HG03354 (cell line): ENCODE data around the gene HLA-C.
"Not testable (repeated sequence)": the region's sequence is repeated elsewhere in the genome, so short reads cannot be mapped to it uniquely, and the experiment has no call there.

Experiments used
- ATAC-seq: cut with Tn5 transposase; IDR thresholded peaks from one replicate; pipeline ENCODE4 v1.9.1; 2021; ENCODE audit warnings: mild to moderate bottlenecking; ENCODE audit not compliant: unreplicated experiment, poor library complexity, severe bottlenecking

HLA-C gene

DNA sequence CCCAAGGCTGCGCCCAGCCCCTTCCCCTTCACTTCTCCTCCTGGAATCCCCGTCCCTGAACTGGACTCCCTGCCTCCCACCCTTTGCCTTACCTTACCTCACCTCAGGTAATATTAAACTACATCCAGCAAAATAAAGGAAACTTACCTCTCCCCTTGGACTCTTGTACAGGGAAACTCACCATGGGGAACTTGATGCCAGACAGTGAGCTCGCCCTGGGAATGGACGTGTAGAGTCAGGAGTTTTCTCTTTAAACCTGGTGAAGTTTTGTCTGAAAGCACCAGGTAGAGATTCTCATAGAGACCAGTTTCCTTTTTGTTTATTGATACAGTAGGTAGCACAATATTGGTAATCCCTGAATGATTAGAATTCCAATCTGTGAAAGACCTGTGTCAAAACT, 544 bp upstream of the HLA-C start:
- no peak for ATAC-seq

DNA sequence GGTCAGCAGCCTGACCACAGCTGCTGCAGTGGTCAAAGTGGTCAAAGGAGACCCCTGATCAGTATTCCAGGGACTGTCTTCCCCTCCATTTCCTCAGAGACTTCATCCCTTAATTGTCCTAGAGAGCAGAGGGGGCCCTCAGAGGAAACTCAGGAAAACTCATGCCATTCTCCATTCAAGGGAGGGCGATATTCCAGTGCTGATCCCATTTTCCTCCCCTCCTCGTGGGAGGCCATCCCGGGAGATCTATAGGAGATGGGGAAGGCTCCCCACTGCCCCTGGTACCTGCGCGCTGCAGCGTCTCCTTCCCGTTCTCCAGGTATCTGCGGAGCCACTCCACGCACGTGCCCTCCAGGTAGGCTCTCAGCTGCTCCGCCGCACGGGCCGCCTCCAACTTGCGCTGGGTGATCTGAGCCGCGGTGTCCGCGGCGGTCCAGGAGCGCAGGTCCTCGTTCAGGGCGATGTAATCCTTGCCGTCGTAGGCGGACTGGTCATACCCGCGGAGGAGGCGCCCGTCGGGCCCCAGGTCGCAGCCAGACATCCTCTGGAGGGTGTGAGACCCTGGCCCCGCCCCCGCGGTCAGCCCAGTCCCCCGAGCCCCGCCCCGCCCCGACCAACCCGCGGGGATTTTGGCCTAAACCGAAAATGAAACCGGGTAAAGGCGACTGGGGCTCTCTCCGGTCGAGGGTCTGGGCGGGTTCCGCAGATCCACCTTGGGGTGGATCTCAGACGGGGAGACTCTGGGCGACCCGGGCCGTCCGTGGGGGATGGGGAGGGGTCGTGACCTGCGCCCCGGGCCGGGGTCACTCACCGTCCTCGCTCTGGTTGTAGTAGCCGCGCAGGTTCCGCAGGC, 878 bp downstream of the HLA-C start:
- peak; percentile 41 for ATAC-seq

DNA sequence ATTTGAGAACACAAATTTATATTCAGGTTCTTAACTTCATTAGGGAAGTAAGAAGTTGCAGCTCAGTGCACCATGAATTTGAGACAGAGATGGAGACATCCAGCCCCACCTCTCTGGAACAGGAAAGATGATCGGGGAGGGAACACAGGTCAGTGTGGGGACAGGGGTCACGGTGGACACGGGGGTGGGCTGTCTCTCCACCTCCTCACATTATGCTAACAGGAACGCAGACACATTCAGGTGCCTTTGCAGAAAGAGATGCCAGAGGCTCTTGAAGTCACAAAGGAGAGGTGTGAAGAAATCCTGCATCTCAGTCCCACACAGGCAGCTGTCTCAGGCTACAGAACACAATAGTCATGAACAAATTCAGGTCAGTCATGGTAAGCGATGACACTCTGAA, 3.1 kb downstream of the HLA-C start:
- no peak for ATAC-seq

DNA sequence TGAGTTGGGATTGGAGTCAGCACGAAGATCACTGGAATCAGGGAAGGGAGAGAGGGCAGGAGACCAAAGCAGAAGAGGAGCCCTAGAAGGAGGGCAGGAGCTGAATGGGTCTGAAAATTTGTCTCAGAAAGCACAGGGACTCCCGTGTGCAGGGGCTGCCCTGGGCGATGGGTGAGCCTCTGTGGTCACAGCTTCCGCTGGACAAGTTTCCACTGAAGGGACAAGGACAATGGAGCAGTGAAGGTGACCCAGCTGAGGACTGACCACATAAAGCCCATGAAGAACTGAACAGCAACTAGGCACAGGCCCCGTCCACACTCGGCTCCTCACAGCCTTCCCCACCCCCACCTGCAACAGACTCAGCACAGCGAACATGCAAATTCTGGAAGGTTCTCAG, 3.5 kb downstream of the HLA-C start:
- ATAC-seq = no peak

DNA sequence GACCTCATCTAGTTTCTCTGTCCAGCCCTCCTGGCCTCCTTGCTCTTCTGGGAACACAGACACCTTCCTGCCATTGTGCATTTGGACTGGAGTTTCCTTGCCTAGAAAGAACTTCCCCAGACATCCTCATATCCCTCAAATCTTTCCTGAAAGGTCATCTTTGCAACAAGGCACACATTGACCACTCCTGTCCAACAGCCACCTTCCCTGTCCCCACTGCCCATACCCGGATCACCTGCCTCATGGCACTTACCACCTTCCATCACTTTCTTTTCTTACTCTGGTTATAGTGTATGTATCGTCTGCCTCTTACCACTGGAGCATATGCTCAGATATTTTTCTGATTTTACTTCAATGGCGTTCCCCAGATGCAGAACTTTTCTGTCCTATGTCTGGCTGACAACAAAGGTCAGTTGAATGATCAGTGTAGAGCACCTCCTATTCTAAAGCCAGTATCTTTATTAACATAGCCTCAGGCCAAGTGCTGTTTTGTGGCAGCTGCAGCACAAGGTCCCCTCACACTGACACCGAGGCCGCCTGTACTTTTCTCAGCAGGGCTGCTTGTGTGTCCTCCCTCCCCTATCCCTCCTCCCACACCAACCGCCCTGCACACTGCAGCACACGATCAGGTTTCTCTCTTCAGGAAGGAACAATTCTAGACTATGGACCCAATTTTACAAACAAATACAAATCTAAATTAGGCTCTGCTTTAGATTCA, 4.1 kb downstream of the HLA-C start:
- ATAC-seq = no peak

DNA sequence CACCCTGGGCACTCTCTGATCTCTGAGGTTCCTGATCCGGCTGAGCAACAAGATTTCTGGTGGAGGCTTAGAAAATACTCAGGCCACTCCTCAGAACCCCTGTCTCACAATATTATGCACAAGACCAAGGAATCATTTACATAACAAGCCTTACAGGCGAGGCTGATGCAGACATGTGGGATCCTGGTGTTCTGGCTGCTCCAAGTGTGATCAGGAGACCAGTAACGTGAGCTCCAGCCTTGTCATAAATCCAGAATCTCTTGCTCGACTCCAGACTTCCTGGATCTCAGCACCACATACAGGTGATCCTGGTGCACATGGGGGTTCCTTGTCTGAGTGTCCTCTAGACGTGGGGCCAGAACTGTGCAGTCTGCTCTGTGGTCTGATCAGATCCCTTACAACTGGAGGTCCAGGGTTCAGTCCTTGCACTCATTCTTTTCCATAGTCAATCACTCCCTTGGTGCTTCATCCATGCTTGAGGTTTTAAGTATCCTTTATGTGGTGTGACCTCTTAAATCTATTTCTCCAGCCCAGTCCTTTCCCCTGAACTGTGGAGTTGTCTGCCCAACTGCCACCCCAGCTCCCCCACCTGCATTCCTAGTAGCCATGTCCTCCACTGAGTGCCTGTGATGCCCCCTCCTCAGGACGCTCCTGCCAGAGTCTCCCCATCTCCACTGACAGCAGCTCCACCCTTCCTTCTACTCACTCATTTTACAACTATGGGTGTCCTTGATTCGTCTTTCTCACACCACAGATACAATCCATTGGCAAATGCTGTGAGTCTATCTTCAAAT, 5.1 kb downstream of the HLA-C start:
- ATAC-seq = no peak

DNA sequence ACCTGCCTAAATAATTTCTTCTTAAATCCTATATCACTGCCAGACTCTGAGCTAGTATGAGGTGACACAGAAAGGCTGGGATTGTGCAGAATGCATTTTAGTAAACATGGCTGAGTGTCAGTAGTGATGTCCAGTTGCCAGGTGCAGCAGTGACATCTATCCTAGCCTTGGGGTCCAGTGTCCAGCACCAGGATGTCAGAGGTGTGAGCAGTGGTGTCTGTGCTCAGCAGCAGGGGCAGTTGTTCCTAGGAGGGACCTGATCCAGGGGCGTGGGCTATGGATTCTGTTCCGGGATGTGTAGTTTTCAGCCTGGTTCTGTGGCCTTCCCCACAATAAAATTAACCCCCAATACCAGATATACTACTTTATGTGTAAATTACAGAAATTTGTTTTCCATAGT, 6.0 kb downstream of the HLA-C start:
- ATAC-seq = no peak

DNA sequence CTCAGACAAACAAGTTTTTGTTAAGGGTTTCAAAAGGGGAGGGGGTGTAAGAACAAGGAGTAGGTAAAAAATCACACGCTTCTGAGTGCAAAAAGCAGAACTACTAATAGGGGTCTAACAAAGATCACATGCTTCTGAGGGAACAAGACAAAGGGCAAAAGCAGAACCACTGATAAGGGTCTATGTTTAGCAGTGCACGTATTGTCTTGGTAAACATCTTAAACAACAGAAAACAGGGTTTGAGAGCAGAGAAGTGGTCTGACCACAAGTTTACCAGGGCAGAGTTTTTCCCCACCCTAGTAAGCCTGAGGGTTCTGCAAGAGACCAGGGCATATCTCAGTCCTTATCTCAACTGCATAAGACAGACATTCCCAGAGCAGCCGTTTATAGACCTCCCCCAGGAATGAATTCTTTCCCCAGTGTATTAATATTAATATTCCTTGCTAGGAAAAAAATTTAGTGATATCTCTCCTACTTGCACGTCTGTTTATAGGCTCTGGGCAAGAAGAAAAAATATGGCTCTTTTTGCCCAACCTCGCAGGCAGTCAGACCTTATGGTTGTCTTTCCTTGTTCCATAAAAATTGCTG, 8.5 kb downstream of the HLA-C start:
- not testable (repeated sequence) for ATAC-seq

DNA sequence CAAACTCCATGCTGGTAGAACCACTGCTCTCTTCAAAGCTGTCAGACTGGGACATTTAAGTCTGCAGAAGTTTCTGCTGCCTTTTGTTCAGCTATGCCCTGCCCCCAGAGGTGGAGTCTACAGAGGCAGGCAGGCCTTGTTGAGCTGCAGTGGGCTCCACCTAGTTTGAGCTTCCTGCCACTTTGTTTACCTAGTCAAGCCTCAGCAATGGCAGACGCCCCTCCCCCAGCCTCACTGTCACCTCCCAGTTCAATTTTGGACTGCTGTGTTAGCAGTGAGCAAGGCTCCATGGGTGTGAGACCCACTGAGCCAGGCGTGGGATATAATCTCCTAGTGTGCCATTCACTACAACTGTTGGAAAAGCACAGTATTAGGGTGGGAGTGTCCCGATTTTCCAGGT, 11.9 kb downstream of the HLA-C start:
- ATAC-seq = not testable (repeated sequence)

DNA sequence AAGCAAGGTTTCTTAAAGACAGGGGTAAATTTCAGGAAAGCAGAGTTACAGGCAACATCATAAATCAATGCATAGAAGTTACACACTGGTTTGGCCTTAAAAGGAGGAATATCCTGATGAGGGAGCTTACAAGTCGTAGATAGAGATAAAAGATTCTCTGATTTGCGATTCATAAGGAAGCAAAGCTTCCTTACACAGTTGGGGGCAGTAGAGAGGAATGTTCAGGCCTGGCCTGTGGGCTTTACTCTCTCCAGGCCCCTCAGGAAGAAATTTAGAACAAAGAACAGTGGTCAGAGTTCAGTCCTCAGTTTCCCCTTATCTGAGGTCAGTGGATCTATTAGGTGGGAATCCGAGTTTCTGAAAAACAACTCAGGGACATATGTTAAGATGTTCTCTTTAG, 19.3 kb downstream of the HLA-C start:
- ATAC-seq = no peak

DNA sequence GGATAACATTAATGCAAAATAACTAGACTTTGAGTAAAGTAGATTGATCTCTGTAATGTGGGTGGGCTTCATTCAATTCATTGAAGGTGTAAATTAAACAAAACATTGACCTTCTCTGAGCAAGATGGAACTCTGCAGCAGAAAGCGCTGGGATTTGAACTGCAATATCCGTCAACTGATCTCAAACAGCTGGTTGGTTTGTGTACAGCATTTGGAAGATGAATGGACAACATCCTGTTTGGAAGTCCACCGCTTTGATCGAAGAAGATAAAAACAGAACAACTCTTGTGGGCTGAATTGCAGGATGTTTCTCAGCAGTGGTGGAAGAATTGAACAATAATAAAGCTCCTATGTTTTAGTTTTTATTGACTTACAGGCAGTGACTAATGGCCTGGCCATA, 20.6 kb downstream of the HLA-C start:
- ATAC-seq = no peak

DNA sequence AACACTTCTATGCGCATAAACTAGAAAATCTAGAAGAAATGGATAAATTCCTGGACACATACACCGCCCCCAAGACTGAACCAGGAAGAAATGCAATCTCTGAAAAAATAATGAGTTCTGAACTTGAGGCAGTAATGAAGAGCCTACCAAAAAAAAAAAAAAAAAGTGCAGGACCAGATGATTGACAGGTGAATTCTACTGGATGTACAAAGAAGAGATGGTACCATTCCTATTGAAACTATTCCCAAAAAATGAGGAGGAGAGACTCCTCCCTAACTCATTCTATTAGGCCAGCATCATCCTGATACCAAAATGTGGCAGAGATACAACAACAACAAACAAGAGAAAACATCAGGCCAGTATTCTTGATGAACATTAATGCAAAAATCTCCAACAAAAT, 22.7 kb downstream of the HLA-C start:
- no peak for ATAC-seq

DNA sequence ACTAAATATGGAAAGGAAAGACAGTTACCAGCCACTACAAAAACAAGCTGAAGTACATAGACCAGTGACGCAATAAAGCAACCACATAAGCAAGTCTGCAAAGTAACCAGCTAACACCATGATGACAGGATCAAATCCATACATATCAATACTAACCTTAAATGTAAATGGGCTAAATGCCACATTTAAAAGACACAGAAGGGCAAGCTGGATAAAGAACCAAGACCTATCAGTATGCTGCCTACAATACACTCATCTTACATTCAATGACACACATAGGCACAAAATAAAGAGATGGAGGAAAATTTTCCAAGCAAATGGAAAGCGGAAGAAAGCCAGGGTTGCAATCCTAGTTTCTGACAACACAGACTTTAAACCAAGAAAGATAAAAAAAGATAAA, 24.1 kb downstream of the HLA-C start:
- ATAC-seq = no peak

DNA sequence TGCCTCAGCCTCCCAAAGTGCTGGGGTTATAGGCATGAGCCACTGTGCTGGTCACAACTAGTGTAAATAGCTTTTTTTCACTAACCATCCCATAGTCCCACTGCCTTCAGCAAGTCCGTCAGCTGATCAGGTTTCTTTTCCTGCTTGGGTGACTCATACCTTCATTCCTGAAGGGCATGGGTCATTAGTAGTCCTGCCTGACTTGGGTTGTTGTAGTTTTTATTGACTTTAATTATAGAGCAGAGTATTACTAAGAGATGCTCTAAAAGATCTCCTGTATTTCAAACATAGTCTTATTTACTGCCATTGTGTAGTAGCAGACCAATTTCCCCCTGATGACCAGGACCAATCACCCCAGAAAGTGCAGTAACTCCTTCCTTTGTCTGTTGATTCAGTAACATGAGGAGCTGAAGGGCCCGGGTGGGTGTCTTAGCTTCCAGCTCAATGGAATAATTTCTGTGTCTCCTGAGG, 25.8 kb downstream of the HLA-C start:
- ATAC-seq = no peak

DNA sequence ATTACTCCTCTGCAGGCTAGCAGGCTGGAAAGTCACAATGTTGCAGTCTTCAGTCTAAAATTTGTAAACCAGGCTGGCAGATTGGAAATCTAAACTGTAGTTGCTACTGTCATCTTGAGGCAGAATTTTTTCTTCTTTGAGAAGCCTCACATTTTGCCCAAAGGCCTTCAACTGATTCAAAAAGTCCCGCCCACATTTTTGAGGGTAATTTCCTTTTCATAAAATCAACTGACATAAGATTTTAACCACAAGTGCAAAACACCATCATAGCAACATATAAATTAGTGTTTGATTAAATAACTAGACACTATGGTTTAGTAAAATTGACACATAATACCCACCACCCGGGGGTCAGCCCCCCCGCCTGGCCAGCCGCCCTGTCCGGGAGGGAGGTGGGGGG, 28.4 kb downstream of the HLA-C start:
- no peak for ATAC-seq

DNA sequence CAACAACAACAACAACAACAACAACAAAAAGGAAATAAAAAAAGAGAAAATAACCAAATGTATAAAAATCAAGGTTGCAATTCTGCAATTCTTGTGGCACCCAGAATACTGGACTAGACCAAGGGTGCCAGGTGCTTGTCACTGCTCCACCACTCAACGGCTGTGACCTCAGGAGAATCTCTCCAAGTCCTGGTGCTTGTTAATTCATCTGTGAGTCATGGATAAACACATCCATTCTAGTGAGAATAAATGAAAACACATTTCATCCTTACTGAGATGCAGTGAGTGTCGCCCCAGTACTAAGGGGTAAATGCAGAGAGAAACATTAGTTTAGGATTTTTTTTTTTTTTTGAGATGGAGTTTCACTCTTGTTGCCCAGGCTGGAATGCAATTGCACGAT, 32.0 kb downstream of the HLA-C start:
- no peak for ATAC-seq

DNA sequence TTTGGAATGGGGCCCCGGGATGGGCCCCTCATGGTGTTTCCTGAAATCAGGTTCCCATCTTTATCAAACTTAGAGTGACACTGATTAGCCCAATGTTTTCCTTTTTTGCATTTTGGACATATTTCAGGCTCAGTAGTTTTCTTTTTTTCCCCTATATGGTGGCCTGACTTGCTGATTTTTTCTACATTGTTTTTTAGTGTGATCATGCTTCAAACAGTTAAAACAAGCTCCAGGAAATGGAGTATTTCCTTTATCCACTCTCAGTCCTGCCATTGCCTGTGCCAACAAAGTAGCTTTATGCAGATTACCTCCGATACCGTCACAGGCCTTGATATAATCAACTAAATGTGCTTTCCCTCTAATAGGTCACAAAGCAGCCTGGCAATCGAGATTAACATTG, 37.8 kb downstream of the HLA-C start:
- ATAC-seq = not testable (repeated sequence)

DNA sequence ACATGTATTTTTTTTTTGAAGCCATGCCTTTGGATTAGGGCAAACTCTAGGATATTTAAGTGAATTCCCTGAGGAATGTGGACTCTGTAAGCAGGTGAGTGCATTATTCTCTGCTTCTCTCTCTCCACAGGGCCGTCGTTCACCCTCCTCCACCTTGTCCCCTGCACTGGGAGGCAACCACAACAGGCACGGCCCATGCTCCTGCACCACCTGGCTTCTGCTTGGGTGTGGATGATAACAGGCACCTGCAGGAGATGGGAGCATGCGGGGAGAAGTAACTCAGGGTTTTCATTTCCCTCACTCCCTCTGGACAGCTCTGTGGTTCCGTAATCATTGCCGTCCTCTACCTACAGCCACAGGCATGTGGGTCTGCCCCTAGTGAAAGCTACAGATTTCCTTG, 43.4 kb downstream of the HLA-C start:
- ATAC-seq = no peak

DNA sequence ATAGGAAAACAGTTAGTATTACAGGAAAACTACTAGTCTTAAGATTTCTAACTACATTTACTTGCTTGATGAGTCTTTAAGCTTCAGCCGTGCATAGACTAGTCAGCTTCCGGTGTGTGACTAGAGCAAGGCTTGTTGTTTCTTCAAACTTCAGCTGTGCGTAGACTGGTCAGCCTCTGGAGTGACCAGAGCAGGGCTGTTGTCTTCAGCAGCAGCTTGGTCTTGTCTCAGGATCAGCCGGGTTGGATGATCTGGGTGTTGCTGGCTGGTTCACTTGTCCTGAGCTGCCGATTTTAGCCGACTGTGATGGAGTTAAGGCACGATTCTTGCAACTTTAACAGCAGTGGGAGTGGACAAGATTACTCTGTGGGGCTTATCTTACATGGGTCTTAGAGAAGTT, 44.7 kb downstream of the HLA-C start:
- no peak for ATAC-seq

DNA sequence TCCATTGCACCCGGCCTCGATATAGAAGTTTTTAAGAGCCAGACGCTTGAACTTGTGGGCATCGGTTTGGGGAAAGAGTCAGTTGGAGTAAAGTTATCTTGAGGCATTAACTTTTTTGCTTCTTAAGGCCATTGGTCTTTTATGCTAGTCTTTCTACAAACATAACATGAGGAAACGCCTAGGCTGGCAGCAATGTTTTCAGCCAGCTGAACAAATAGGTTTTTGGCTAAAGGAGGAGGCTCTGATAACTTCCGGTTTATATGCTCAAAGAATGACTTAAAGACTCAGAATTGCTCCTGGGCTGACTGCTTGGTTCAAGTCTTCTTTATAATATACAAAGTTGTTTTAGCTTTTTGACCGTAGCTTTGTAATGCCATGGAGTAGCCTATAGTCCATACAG, 46.2 kb downstream of the HLA-C start:
- no peak for ATAC-seq
